Neuron (in vitro differentiated cells): ENCODE results near the gene KLRB1.
"Not testable (repeated sequence)": the region's sequence is repeated elsewhere in the genome, so short reads cannot be mapped to it uniquely, and the experiment has no call there.

Experiments used
- H2AFZ ChIP-seq: one replicate; pipeline ENCODE4 v1.6.1; 2013; ENCODE audit warnings: low read depth, mild to moderate bottlenecking, inconsistent platforms, low read length, moderate library complexity
- H3K27me3 ChIP-seq: one replicate; pipeline ENCODE4 v1.6.1; 2013; ENCODE audit warnings: low read length; ENCODE audit not compliant: insufficient read depth
- H3K36me3 ChIP-seq: one replicate; pipeline ENCODE4 v1.6.1; 2013; ENCODE audit warnings: low read length; ENCODE audit not compliant: insufficient read depth
- H3K4me1 ChIP-seq: one replicate; pipeline ENCODE4 v1.6.1; 2013; ENCODE audit warnings: low read length; ENCODE audit not compliant: insufficient read depth
- H3K4me3 ChIP-seq: 2 replicates; pipeline ENCODE4 v1.5.1; 2013; ENCODE audit warnings: mild to moderate bottlenecking, low read length, moderate library complexity
- H3K9me3 ChIP-seq: one replicate; pipeline ENCODE4 v1.6.1; 2013; ENCODE audit warnings: low read length

Gene KLRB1

DNA sequence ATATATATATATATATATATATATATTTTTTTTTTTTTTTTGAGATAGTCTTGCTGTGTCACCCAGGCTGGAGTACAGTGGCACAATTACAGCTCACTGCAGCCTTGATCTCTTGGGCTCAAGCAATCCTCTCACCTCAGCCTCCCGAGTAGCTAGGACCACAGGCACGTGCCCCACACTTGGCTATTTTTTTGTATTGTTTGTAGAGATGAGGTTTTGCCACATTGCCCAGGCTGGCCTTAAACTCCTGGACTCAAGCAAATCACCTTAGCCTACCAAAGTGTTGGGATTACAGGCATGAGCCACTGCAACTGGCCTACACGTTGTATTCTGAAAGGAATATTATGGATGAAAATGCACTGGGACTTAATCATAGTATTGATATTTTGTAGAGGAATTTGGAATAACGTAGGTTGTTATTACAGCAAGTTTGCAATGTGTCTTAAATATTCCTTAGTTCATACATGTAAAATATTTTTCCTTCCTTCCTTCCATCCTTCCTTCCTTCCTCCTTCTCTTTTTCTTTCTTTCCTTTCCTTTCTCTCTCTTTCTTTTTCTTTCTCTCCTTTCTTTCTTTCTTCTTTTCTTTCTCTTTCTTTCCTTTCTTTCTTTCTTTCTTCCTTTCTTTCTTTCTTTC, 862 bp downstream of the KLRB1 start:
- Histone ChIP-seq H3K4me3 (no peak overlapping the region), H3K4me1 (no peaks in the 10 kb centered on the region), H3K9me3 (peaks cover 4% of the 10 kb centered on the region), H3K36me3 (no peaks in the 10 kb centered on the region), H2AFZ (no peak overlapping the region), H3K27me3 (no peaks in the 10 kb centered on the region)

DNA sequence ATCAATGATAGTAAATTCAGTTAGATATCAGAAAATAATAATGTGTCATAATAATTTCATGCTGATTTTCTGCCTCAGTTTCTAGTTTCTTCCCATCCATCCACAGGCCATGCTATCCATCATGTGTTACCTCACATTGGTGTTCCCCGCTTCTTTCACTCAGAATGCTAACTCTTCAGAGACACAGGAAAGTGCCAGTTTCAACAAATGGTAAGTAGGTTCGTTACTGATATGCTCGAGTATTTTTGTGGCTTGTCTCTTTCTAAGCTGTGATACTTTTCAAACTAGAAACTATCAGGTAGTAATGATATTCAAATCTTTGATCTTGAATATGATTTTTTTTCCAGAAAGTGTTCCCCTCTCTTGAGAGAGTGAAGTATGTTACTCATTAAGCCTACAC, 1.5 kb downstream of the KLRB1 start:
- Histone ChIP-seq H3K27me3 (no peaks in the 10 kb centered on the region), H3K4me1 (no peaks in the 10 kb centered on the region), H3K36me3 (no peaks in the 10 kb centered on the region), H2AFZ (no peak overlapping the region), H3K4me3 (no peak overlapping the region), H3K9me3 (peaks cover 4% of the 10 kb centered on the region)

DNA sequence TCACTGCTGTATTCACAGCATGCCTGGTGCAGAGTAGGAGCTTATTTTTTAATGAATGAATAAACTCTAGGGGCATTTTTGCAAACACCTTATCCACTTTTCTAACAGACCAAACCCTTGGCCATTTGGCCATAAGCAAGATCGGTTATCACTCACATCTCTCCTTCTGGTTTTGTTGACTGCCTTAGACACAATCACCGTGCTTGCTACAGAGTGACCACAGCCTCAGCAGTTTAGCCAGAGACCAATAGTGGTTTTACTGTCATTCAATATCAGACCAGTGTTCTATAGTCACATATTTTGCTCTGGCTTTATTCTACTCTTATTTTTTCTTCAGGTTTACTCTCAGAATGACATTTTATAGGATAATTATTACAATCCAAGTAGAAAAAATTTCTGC, 2.2 kb downstream of the KLRB1 start:
- Histone ChIP-seq H3K27me3 (no peaks in the 10 kb centered on the region), H3K36me3 (no peaks in the 10 kb centered on the region), H3K9me3 (peaks cover under 1% of the 10 kb centered on the region), H3K4me3 (no peak overlapping the region), H3K4me1 (no peaks in the 10 kb centered on the region), H2AFZ (no peak overlapping the region)

DNA sequence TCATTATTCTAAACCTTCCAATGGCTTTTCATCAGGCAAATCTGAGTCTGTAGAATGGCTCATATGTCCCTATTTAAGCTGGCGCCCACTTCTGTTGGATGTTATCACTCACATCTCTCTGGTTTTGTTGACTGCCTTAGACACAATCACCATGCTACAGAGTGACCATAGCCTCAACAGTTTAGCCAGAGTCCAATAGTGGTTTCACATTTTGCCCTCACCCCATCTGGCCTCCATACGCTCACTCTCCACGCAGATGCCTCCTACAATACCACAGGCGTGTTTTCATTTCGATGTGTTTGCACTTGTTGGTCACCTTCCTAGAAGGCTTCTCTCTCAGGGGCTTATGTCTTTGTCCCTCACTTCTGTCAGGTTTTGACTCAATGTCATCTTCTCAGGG, 3.4 kb downstream of the KLRB1 start:
- H2AFZ ChIP-seq = no peak overlapping the region
- no peak overlapping the region for H3K4me3 ChIP-seq

DNA sequence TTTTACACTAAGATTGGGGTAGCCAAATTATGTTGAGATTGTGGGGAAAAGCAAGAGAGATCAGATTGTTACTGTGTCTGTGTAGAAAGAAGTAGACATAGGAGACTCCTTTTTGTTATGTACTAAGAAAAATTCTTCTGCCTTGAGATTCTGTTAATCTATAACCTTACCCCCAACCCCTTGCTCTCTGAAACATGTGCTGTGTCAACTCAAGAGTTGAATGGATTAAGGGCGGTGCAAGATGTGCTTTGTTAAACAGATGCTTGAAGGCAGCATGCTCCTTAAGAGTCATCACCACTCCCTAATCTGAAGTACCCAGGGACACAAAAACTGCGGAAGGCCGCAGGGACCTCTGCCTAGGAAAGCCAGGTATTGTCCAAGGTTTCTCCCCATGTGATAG, 7.3 kb downstream of the KLRB1 start:
- not testable (repeated sequence) for H3K4me1 ChIP-seq, H3K27me3 ChIP-seq, H3K9me3 ChIP-seq, H3K36me3 ChIP-seq, H2AFZ ChIP-seq, H3K4me3 ChIP-seq

More for the DNA sequence above, 3.4 kb downstream of the KLRB1 start:
- Histone ChIP-seq H3K36me3 (no peaks in the 10 kb centered on the region), H3K9me3 (no peaks in the 10 kb centered on the region), H3K4me1 (no peaks in the 10 kb centered on the region), H3K27me3 (no peaks in the 10 kb centered on the region)

DNA sequence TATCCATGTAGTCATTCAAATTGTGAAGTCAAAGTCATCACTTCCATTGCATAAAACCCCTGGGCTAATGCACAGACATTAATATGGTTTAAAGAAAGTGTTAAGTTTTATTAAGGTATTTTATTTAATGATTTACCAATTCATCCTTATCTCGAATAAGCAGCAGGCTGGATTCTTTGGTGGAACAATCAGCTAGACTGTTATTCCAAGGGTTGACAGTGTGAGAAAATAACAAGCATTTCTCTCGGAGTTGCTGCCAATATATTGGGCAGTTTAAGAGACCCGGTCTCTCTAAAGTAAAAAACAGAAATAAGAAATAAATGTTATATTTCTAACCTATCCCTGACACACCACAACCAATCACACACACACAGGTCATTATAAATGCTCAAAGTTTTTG, 9.4 kb downstream of the KLRB1 start:
- Histone ChIP-seq H3K36me3 (no peaks in the 10 kb centered on the region), H3K27me3 (no peaks in the 10 kb centered on the region), H3K9me3 (no peaks in the 10 kb centered on the region), H3K4me3 (no peak overlapping the region), H3K4me1 (no peaks in the 10 kb centered on the region), H2AFZ (no peak overlapping the region)

DNA sequence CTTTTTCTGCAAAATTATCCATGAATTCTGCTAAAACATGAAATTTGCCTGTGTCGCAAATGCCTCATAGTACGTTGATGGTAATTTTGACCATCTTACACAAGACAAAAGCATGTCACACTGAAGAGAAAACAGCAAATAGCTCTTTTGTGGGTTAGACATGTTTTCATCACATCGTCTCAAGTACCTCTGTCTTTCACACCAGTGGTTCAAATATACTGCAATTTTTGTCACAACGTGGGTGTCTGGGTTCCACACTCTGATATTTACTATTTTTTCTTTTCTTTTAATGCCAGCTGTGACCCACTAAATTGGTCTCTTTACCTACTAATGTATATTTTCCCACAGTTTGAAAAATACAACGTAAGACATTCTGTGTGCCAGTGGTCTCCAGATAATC, 10.4 kb downstream of the KLRB1 start:
- H3K9me3 ChIP-seq = no peaks in the 10 kb centered on the region
- H2AFZ ChIP-seq = no peak overlapping the region
- H3K27me3 ChIP-seq = no peaks in the 10 kb centered on the region
- no peaks in the 10 kb centered on the region for H3K4me1 ChIP-seq
- no peaks in the 10 kb centered on the region for H3K36me3 ChIP-seq
- H3K4me3 ChIP-seq = no peak overlapping the region

DNA sequence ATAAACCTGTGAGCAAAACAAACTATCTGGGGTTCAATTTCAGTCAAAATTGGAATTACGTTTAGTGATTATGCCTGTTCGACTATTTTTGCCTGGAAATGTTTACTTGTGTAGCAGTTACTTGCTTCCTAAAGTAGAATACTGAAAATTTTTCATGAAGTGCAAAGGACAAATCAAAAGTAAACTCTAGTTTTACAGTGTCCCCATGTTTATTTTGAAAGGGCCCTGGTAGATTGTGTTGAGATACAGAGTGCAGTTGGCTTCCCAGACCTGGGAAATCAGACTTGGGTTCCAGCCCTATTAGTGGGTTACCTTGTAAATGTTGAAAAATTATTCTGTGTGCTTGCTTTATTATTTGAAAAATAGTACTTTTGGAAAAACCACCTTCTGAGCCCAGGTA, 17.3 kb downstream of the KLRB1 start:
- H3K27me3 ChIP-seq = no peaks in the 10 kb centered on the region
- H3K4me1 ChIP-seq = no peaks in the 10 kb centered on the region
- H3K36me3 ChIP-seq = no peaks in the 10 kb centered on the region
- H2AFZ ChIP-seq = no peak overlapping the region
- H3K9me3 ChIP-seq = no peaks in the 10 kb centered on the region
- H3K4me3 ChIP-seq = no peak overlapping the region

DNA sequence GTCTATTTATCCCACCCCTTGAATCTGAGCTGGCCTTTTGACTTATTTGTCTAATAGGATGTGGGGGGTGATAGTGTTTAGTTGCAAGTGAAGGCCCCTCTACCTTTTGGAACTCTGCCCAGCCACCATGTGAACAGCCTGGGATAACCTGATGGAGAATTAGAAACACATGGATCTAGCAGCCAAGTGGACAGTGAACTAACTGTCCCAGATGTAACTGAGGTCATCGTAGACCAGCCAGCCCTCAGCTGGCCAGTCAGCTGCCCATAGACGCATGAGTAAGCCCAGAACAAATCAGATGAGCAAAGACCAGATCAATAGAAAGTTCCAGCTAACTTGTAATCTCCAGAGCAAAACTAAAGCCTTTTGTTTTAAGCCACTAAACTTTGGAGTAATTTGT, 19.0 kb downstream of the KLRB1 start:
- Histone ChIP-seq H3K4me1 (no peaks in the 10 kb centered on the region), H3K27me3 (no peaks in the 10 kb centered on the region), H2AFZ (no peak overlapping the region), H3K4me3 (no peak overlapping the region), H3K9me3 (no peaks in the 10 kb centered on the region), H3K36me3 (no peaks in the 10 kb centered on the region)

DNA sequence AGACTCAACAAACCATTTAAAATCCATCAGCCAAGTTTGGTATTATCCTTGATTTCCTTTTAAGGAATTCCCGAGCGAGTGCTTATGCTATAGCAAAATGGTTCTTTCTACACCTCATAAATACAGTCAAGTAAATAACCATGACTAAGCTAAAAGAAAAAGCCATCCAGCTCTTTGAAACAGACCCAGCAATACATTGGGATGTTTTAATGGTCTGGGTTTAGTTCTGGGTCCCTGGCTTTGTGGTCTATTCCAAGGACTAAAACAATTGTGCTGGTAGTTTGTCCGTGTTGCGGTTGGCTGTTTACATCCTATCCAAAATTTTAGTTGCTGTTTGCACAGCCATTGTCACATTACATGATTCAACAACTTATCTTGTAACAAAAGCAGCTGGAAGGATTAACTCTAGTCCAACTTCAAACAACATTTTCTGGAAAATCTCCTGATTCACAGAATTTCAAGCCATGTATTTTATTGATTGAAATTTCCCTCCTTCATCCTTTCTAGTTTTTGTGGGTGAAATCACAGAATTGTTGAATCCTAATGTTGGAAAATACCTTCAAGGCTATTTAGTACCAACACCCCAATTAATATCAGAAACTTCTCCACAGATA, 19.6 kb downstream of the KLRB1 start:
- Histone ChIP-seq H3K36me3 (no peaks in the 10 kb centered on the region), H3K4me1 (no peaks in the 10 kb centered on the region), H2AFZ (no peak overlapping the region), H3K27me3 (no peaks in the 10 kb centered on the region), H3K4me3 (no peak overlapping the region), H3K9me3 (no peaks in the 10 kb centered on the region)

DNA sequence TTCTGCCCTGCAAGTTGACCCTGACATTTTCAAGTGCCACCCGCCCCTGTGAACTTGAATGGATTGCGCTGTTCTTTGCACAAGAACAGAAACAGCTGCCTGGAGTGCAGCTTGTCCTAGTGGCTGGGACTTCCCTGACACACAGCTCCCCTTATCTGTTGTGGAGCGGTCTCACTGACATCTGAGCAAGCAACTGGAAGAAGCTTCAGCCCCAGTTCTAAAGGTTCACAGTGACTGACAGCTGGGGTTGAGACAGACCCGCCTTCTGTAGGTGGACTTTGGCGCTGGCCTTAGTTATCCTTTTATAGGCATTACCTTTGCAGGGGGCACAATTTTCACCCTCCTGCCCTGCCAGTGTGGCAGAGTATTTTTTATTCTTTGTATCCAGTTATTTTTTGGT, 30.0 kb downstream of the KLRB1 start:
- H2AFZ ChIP-seq, H3K4me3 ChIP-seq, H3K4me1 ChIP-seq, H3K9me3 ChIP-seq, H3K36me3 ChIP-seq, H3K27me3 ChIP-seq: not testable (repeated sequence)

DNA sequence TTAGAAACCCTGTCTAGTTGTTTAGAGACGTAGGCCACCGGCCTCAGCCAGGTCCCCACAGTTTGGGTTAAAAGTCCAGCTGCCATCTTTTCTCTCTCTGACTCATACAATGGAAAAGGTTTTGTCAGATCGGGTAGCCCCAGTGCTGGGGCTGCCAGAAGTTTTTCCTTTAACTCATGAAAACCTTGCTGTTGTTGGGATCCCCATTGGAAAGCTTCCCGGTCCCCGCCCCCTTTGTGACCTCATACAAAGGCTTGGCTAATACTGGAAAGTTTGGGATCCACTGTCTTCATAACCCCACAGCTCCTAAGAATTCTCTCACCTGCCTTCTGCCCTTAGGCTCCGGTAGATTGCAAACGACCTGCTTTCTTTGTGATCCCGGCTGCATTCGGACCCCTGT, 40.6 kb downstream of the KLRB1 start:
- H3K9me3 ChIP-seq, H3K4me1 ChIP-seq, H3K27me3 ChIP-seq, H3K4me3 ChIP-seq, H2AFZ ChIP-seq, H3K36me3 ChIP-seq: not testable (repeated sequence)

DNA sequence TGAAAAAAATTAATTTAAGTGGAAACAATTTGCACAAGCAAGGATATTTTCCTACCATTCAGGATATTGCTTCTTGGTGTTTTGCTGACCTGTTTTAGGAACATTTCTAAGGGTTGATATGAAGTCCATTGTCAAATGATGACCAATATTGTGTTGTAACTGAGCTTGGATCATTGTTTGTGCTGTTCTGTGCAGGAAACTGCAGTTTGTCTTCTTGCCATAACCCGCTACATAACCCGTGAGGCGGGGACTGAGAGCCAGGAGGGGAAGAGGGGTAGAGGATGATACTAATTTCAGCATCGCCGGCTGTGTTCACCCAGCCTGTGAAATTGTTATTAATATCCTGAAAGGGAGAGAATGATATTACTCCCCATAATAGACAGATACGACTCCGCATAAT, 41.6 kb downstream of the KLRB1 start:
- H3K27me3 ChIP-seq, H3K36me3 ChIP-seq, H3K4me3 ChIP-seq, H3K9me3 ChIP-seq, H2AFZ ChIP-seq, H3K4me1 ChIP-seq: not testable (repeated sequence)

DNA sequence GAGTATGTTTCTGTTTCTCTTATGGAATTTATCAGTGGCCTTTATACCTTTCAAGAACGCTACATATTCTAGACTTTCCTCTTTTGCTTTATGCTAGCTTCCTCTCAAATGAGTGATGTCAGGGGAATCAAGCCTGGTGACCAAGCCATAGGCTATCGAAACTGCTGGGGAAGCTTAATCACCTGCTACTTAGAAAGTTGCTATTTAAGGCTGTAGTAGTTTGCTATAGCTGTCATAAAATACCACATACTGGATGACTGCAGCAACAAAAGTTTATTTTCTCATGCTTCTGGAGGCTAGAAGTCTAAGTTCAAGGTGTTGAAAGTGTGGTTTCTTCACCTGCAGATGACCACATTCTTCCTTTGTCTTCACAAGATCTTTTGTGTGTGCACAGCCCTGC, 43.3 kb downstream of the KLRB1 start:
- H3K27me3 ChIP-seq, H3K36me3 ChIP-seq, H2AFZ ChIP-seq, H3K9me3 ChIP-seq, H3K4me1 ChIP-seq, H3K4me3 ChIP-seq: not testable (repeated sequence)
